Fibroblast of the aortic adventitia (primary cell): ENCODE measurements around the gene TP63. TPM values are rescaled to one million over a fixed set of nuclear protein-coding genes. Genes with fewer than 3 reads are reported as not detected.

Experiments used
- DNase-seq: peaks from one replicate; pipeline ENCODE4 v3.0.0-alpha.2; 2010; ENCODE audit warnings: low read depth
- H3K4me3 ChIP-seq: 2 replicates; pipeline ENCODE4 v1.5.1; 2011; ENCODE audit warnings: low read depth, mild to moderate bottlenecking, control low read depth, low read length, moderate library complexity
- total RNA-seq: library from RNA; depleted of rRNA; stranded (reverse); fragments of >200 nt; gene quantifications from 2 replicates; pipeline ENCODE4 v1.2.3, GENCODE V29; 2012; ENCODE audit warnings: low replicate concordance
- TF ChIP-seq, protein P1 (sequence below): IDR thresholded peaks from 2 replicates; pipeline ENCODE4 v1.5.1; 2011; ENCODE audit warnings: mild to moderate bottlenecking, low read length, control low read depth, inconsistent platforms; ENCODE audit not compliant: insufficient read depth

TP63 gene
- total RNA-seq, 1 donor = 0.18 TPM

DNA sequence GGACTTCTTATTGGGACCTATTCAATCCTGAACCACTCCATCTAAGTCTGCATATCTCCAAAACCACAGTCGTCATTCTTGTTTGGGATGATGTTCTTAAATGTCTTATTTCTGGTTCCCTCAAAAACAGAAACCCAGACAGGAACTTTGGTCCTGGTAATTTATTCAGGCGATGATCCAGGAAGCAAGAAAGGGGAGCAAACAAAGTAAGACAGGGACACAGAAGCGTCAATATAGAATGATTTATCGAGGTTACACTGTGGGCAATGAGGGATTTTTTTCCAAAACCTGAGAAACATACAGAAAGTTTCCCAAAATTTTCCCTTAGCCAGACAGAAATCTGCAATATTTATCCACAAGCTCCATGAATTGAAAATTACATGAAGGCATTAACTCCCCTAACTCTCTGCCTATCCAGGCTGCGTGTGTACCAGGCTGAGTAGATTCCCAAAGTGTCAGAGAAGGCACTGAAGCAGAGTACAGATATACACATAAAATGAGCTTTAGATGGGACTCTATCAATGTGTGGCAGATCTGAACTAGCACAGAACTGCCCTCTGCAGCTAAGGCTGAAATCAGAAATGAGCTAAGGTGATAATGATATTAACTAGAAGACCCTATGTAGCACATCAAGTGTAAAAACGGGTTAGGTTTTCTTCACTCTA lies 43.2 kb downstream of the TP63 start:
- no peak for DNase-seq
- TF ChIP-seq, protein P1, sequence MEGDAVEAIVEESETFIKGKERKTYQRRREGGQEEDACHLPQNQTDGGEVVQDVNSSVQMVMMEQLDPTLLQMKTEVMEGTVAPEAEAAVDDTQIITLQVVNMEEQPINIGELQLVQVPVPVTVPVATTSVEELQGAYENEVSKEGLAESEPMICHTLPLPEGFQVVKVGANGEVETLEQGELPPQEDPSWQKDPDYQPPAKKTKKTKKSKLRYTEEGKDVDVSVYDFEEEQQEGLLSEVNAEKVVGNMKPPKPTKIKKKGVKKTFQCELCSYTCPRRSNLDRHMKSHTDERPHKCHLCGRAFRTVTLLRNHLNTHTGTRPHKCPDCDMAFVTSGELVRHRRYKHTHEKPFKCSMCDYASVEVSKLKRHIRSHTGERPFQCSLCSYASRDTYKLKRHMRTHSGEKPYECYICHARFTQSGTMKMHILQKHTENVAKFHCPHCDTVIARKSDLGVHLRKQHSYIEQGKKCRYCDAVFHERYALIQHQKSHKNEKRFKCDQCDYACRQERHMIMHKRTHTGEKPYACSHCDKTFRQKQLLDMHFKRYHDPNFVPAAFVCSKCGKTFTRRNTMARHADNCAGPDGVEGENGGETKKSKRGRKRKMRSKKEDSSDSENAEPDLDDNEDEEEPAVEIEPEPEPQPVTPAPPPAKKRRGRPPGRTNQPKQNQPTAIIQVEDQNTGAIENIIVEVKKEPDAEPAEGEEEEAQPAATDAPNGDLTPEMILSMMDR = no peak
- H3K4me3 ChIP-seq = no peak overlapping the region

DNA sequence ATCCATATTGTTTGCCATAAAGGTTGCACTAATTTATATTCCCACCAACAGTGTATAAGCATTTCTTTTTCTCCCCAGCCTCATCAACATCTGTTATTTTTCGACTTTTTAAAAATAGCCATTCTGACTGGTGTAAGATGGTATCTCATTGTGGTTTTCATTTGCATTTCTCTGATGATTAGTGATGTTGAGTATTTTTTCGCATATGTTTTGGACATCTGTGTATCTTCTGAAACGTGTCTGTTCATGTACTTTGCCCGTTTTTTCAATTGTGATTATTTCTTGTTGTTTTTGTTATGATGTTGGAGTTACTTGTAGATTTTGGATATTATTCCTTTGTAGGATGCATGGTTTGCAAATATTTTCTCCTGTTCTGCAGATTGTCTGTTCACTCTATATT lies 46.5 kb downstream of the TP63 start:
- TF ChIP-seq, protein P1 = no peak
- H3K4me3 ChIP-seq = no peak overlapping the region
- DNase-seq = no peak

DNA sequence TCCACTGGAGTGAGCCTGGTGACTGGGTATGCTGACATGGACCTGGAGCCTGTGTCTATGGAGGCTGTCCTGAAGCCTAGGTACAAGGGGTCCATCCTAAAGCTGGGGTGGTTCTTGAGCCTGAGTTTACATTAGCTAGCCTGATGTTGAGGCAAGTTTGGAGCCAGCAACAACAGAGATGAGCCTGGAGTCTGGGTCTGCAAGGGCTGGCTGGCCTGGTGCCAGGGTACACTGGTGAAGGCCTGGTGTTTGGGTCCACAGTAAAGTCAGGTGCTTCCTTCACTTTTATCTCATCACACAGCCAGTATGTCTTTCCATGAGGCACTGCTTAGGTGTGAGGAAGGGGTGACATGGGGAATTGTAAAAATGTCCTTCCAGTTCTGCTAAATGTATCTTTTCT lies 49.5 kb downstream of the TP63 start:
- DNase-seq = no peak
- TF ChIP-seq, protein P1 = no peak
- H3K4me3 ChIP-seq = no peak overlapping the region

DNA sequence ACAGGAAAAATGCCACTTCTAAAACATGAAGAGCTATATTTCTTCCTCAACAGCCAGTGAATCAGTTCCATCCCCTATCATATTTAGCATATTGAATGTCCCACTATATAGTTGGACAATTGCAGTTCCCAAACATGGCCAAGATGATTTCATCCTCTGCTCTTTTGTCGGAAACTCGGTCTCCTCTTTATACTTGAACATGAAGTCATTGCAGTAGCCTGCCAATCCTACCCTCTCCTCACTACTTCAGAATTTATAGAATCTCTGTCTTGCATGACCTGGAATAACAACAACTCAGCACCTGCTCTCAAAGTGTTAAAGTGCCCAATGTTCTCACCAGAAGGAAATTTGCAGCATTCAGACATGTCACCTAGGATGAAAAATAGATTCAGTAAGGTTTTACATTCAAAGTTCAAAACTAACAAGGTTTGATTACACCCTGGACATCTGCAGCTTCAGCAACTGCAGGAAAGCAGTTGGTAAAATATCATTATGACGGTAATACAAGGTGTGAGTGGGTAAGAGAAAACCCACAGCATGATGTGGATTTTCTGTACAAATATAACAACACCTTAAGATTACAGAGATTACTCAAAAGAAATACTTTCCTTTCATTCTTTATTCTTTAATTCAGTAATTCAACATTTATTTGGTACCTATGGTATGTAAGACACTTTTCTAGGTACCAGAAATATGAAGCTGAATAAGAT lies 52.5 kb downstream of the TP63 start:
- TF ChIP-seq, protein P1 = no peak
- no peak for DNase-seq
- H3K4me3 ChIP-seq = no peak overlapping the region

DNA sequence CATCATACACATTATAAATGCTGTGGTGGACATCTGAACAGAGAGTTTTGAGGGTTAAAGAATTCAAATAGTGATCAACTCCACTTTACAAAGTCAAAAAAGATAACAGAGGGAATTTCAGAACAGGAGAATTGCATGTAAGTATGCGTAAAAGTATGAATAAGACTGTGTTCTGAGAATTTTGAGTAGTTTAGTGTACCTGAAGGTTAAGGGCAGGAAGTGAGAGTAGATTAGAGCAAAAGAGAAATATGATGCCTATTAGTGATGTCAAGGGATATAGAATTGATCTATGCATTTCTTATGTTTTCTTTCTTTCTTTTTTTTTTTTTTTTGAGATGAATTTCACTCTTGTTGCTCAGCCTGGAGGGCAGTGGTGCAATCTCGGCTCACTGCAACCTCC lies 53.1 kb downstream of the TP63 start:
- no peak for DNase-seq
- TF ChIP-seq, protein P1 = no peak
- no peak overlapping the region for H3K4me3 ChIP-seq

DNA sequence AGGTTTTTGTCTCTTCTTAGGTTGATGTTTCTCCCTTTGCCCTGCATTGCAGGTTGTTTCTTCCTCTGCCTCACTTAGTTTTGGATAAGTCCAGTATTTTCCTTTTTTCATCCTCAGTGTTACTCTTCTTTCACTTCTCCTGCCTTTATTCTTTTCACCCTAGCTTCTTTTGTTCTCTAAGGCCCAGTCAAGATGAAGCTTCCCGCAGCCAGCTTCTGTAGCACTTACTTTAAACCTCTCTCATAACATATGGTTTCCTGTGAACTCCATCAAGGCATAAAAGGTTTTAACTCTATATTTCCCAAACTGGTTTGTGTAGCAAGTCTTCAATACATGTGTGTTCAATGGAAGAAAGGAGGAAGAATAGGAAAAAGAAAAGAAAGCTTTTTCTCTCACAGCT lies 54.1 kb downstream of the TP63 start:
- DNase-seq = no peak
- TF ChIP-seq, protein P1 = no peak
- no peak overlapping the region for H3K4me3 ChIP-seq
